PC-9 (cell line): ENCODE measurements around the gene LRMDA.

Source experiments
- CTCF ChIP-seq: fragments of 200-600 bp; sonication (generic); conservative IDR thresholded peaks from 2 replicates; pipeline ENCODE4 v1.6.1; 2017; ENCODE audit warnings: mixed run types, antibody characterized with exemption, mild to moderate bottlenecking, moderate library complexity
- EZH2 ChIP-seq: fragments of 200-600 bp; sonication (generic); IDR thresholded peaks from 2 replicates; pipeline ENCODE4 v1.8.0; 2017; ENCODE audit warnings: antibody characterized with exemption, low read depth

GRCh38 chr10:76327441-76327840 is 896.0 kb downstream of the LRMDA start:
- no peak for TF ChIP-seq CTCF
- no peak for TF ChIP-seq EZH2
